Measurements from ENCODE around the gene TRDMT1.
"Not testable (repeated sequence)": the region's sequence is repeated elsewhere in the genome, so short reads cannot be mapped to it uniquely, and the experiment has no call there.

Gene TRDMT1

GRCh38 chr10:17114878-17115444 lies 86.5 kb downstream of the TRDMT1 start:
- not testable (repeated sequence) for DNase-seq; H3K4ac ChIP-seq (ENCODE audit: low read depth in 1 of 2, low read length in 2 of 2); H3K23ac ChIP-seq (ENCODE audit: low read length in 2 of 2); H3K27ac ChIP-seq (ENCODE audit: low read length, poor library complexity, severe bottlenecking); H3K9me3 ChIP-seq (ENCODE audit: control insufficient read depth, low read length); H3K36me3 ChIP-seq (ENCODE audit: control insufficient read depth in 1 of 2, insufficient read depth in 2 of 2, low read depth in 1 of 2, low read length in 2 of 2); H3K4me1 ChIP-seq (ENCODE audit: control insufficient read depth, insufficient read depth, low read depth, low read length); H3K79me1 ChIP-seq (replicated peaks; ENCODE audit: low read length, poor library complexity, severe bottlenecking); H2BK5ac ChIP-seq (ENCODE audit: low read depth, low read length, poor library complexity, severe bottlenecking); H3K4me2 ChIP-seq (ENCODE audit: low read length, poor library complexity, severe bottlenecking); H3K27me3 ChIP-seq (ENCODE audit: control insufficient read depth in 1 of 2, insufficient read depth in 1 of 2, low read length in 2 of 2); H3K4me3 ChIP-seq (ENCODE audit: insufficient read depth in 1 of 2, low read depth in 1 of 2, low read length in 2 of 2); H2BK120ac ChIP-seq (ENCODE audit: low read depth, low read length); H2AFZ ChIP-seq (ENCODE audit: low read depth, low read length); H3K9ac ChIP-seq (ENCODE audit: low read length); H3K14ac ChIP-seq (ENCODE audit: low read length in 2 of 2); H2BK15ac ChIP-seq (ENCODE audit: low read depth, poor library complexity, severe bottlenecking); H2AK5ac ChIP-seq (ENCODE audit: low read length, severe bottlenecking)
- Histone ChIP-seq H4K91ac (ENCODE audit: low read length) (peak overlapping the region; percentile 34), H3K18ac (ENCODE audit: low read depth in 1 of 2, low read length in 2 of 2) (peak overlapping the region in 1 of 2 experiments; percentile 8), H2BK12ac (ENCODE audit: low read length in 2 of 2) (peak overlapping the region in 1 of 2 experiments; percentile 34), H4K8ac (ENCODE audit: low read length) (peak overlapping the region; percentile 3)
- 89% methylated on average over 13 of the region's 13 CpGs for WGBS

GRCh38 chr10:17113889-17114540 lies 87.5 kb downstream of the TRDMT1 start:
- Histone ChIP-seq H3K4me2 (ENCODE audit: low read length, poor library complexity, severe bottlenecking) (no peak overlapping the region), H3K4me1 (ENCODE audit: control insufficient read depth, insufficient read depth, low read depth, low read length) (peaks cover 5% of the 10 kb centered on the region), H3K23ac (ENCODE audit: low read length in 2 of 2) (no peak overlapping the region), H2AFZ (ENCODE audit: low read depth, low read length) (no peak overlapping the region), H4K8ac (ENCODE audit: low read length) (no peak overlapping the region), H2BK5ac (ENCODE audit: low read depth, low read length, poor library complexity, severe bottlenecking) (no peak overlapping the region), H3K27ac (ENCODE audit: low read length, poor library complexity, severe bottlenecking) (no peak overlapping the region), H4K91ac (ENCODE audit: low read length) (no peak overlapping the region), H2AK5ac (ENCODE audit: low read length, severe bottlenecking) (no peak overlapping the region), H2BK12ac (ENCODE audit: low read length in 2 of 2) (no peak overlapping the region), H2BK15ac (ENCODE audit: low read depth, poor library complexity, severe bottlenecking) (no peak overlapping the region), H3K14ac (ENCODE audit: low read length in 2 of 2) (no peak overlapping the region), H3K4ac (ENCODE audit: low read depth in 1 of 2, low read length in 2 of 2) (no peak overlapping the region), H3K18ac (ENCODE audit: low read depth in 1 of 2, low read length in 2 of 2) (no peak overlapping the region), H3K4me3 (ENCODE audit: insufficient read depth in 1 of 2, low read depth in 1 of 2, low read length in 2 of 2) (no peak overlapping the region), H3K79me1 (replicated peaks; ENCODE audit: low read length, poor library complexity, severe bottlenecking) (no peaks in the 10 kb centered on the region), H3K9ac (ENCODE audit: low read length) (peak overlapping the region; percentile 25), H3K27me3 (ENCODE audit: control insufficient read depth in 1 of 2, insufficient read depth in 1 of 2, low read length in 2 of 2) (no peaks in the 10 kb centered on the region), H2BK120ac (ENCODE audit: low read depth, low read length) (no peak overlapping the region), H3K9me3 (ENCODE audit: control insufficient read depth, low read length) (no peaks in the 10 kb centered on the region), H3K36me3 (ENCODE audit: control insufficient read depth in 1 of 2, insufficient read depth in 2 of 2, low read depth in 1 of 2, low read length in 2 of 2) (no peaks in the 10 kb centered on the region)
- WGBS: 93% methylated on average over 7 of the region's 7 CpGs
- DNase-seq: no peak

GRCh38 chr10:17113346-17113745 lies 88.1 kb downstream of the TRDMT1 start:
- Histone ChIP-seq H2BK5ac (ENCODE audit: low read depth, low read length, poor library complexity, severe bottlenecking) (no peak overlapping the region), H4K91ac (ENCODE audit: low read length) (no peak overlapping the region), H2AFZ (ENCODE audit: low read depth, low read length) (no peak overlapping the region), H2BK120ac (ENCODE audit: low read depth, low read length) (no peak overlapping the region), H3K36me3 (ENCODE audit: control insufficient read depth in 1 of 2, insufficient read depth in 2 of 2, low read depth in 1 of 2, low read length in 2 of 2) (no peaks in the 10 kb centered on the region), H3K14ac (ENCODE audit: low read length in 2 of 2) (no peak overlapping the region), H2BK12ac (ENCODE audit: low read length in 2 of 2) (no peak overlapping the region), H2AK5ac (ENCODE audit: low read length, severe bottlenecking) (no peak overlapping the region), H2BK15ac (ENCODE audit: low read depth, poor library complexity, severe bottlenecking) (no peak overlapping the region), H3K9ac (ENCODE audit: low read length) (no peak overlapping the region), H4K8ac (ENCODE audit: low read length) (no peak overlapping the region), H3K27me3 (ENCODE audit: control insufficient read depth in 1 of 2, insufficient read depth in 1 of 2, low read length in 2 of 2) (no peaks in the 10 kb centered on the region), H3K23ac (ENCODE audit: low read length in 2 of 2) (no peak overlapping the region), H3K4me3 (ENCODE audit: insufficient read depth in 1 of 2, low read depth in 1 of 2, low read length in 2 of 2) (no peak overlapping the region), H3K4ac (ENCODE audit: low read depth in 1 of 2, low read length in 2 of 2) (no peak overlapping the region), H3K27ac (ENCODE audit: low read length, poor library complexity, severe bottlenecking) (no peak overlapping the region), H3K4me1 (ENCODE audit: control insufficient read depth, insufficient read depth, low read depth, low read length) (peaks cover 5% of the 10 kb centered on the region), H3K18ac (ENCODE audit: low read depth in 1 of 2, low read length in 2 of 2) (no peak overlapping the region), H3K79me1 (replicated peaks; ENCODE audit: low read length, poor library complexity, severe bottlenecking) (no peaks in the 10 kb centered on the region), H3K4me2 (ENCODE audit: low read length, poor library complexity, severe bottlenecking) (no peak overlapping the region), H3K9me3 (ENCODE audit: control insufficient read depth, low read length) (no peaks in the 10 kb centered on the region)
- no peak for DNase-seq
- 88% methylated on average over 3 of the region's 4 CpGs for WGBS

GRCh38 chr10:17112566-17112965 lies 88.9 kb downstream of the TRDMT1 start:
- Histone ChIP-seq H3K27ac (ENCODE audit: low read length, poor library complexity, severe bottlenecking) (no peak overlapping the region), H4K8ac (ENCODE audit: low read length) (no peak overlapping the region), H3K18ac (ENCODE audit: low read depth in 1 of 2, low read length in 2 of 2) (no peak overlapping the region), H3K79me1 (replicated peaks; ENCODE audit: low read length, poor library complexity, severe bottlenecking) (no peaks in the 10 kb centered on the region), H3K23ac (ENCODE audit: low read length in 2 of 2) (no peak overlapping the region), H2BK12ac (ENCODE audit: low read length in 2 of 2) (no peak overlapping the region), H2BK15ac (ENCODE audit: low read depth, poor library complexity, severe bottlenecking) (no peak overlapping the region), H2AFZ (ENCODE audit: low read depth, low read length) (no peak overlapping the region), H3K27me3 (ENCODE audit: control insufficient read depth in 1 of 2, insufficient read depth in 1 of 2, low read length in 2 of 2) (no peaks in the 10 kb centered on the region), H2AK5ac (ENCODE audit: low read length, severe bottlenecking) (no peak overlapping the region), H2BK5ac (ENCODE audit: low read depth, low read length, poor library complexity, severe bottlenecking) (no peak overlapping the region), H3K36me3 (ENCODE audit: control insufficient read depth in 1 of 2, insufficient read depth in 2 of 2, low read depth in 1 of 2, low read length in 2 of 2) (no peaks in the 10 kb centered on the region), H3K9me3 (ENCODE audit: control insufficient read depth, low read length) (no peaks in the 10 kb centered on the region), H4K91ac (ENCODE audit: low read length) (no peak overlapping the region), H2BK120ac (ENCODE audit: low read depth, low read length) (no peak overlapping the region), H3K9ac (ENCODE audit: low read length) (no peak overlapping the region), H3K4me2 (ENCODE audit: low read length, poor library complexity, severe bottlenecking) (no peak overlapping the region), H3K4me3 (ENCODE audit: insufficient read depth in 1 of 2, low read depth in 1 of 2, low read length in 2 of 2) (no peak overlapping the region), H3K4ac (ENCODE audit: low read depth in 1 of 2, low read length in 2 of 2) (no peak overlapping the region), H3K14ac (ENCODE audit: low read length in 2 of 2) (no peak overlapping the region), H3K4me1 (ENCODE audit: control insufficient read depth, insufficient read depth, low read depth, low read length) (peaks cover 5% of the 10 kb centered on the region)
- no peak for DNase-seq
- WGBS: no CpG with 5 or more reads among the region's 3 CpGs

All from mesenchymal stem cell (in vitro differentiated cells and primary cell).